ENCODE results near the gene SACM1L.
"Not testable (repeated sequence)": the region's sequence is repeated elsewhere in the genome, so short reads cannot be mapped to it uniquely, and the experiment has no call there.

SACM1L gene

GRCh38 chr3:45670436-45670835 is 18.8 kb upstream of the SACM1L start:
- DNase-seq = no peak

- DNase-seq = no peak
These were observed 18.2 kb upstream of the SACM1L start for GRCh38 chr3:45670991-45671390.

- DNase-seq = no peak
These were observed 15.9 kb upstream of the SACM1L start for GRCh38 chr3:45673273-45673672.

- DNase-seq = no peak
These were observed 12.7 kb upstream of the SACM1L start for GRCh38 chr3:45676325-45677032.

GRCh38 chr3:45677033-45677446 is 12.2 kb upstream of the SACM1L start:
- DNase-seq = no peak

GRCh38 chr3:45677841-45678240 is 11.4 kb upstream of the SACM1L start:
- DNase-seq = no peak

- no peak for DNase-seq
These were observed 9.4 kb upstream of the SACM1L start for GRCh38 chr3:45679805-45680204.

GRCh38 chr3:45681221-45681620 is 8.0 kb upstream of the SACM1L start:
- DNase-seq = no peak

- no peak for DNase-seq
These were observed 7.3 kb upstream of the SACM1L start for GRCh38 chr3:45681846-45682245.

- no peak for DNase-seq
These were observed 6.9 kb upstream of the SACM1L start for GRCh38 chr3:45682311-45682710.

- DNase-seq = no peak
These were observed 6.4 kb upstream of the SACM1L start for GRCh38 chr3:45682786-45683185.

- no peak for DNase-seq
These were observed 5.5 kb upstream of the SACM1L start for GRCh38 chr3:45683417-45684326.

- DNase-seq = no peak
These were observed 4.8 kb upstream of the SACM1L start for GRCh38 chr3:45684327-45684892.

- not testable (repeated sequence) for DNase-seq
These were observed 3.5 kb upstream of the SACM1L start for GRCh38 chr3:45685722-45686121.

- no peak for DNase-seq
These were observed 2.3 kb upstream of the SACM1L start for GRCh38 chr3:45686850-45687249.

- no peak for DNase-seq
These were observed 1.4 kb upstream of the SACM1L start for GRCh38 chr3:45687828-45688193.

- peak; percentile 46 to 78 for DNase-seq
These were observed 858 bp upstream of the SACM1L start for GRCh38 chr3:45688194-45688881.

- no peak for DNase-seq
These were observed 570 bp downstream of the SACM1L start for GRCh38 chr3:45689787-45690145.

GRCh38 chr3:45690336-45691035 is 1.3 kb downstream of the SACM1L start:
- DNase-seq = peak; percentile 54 to 87

- DNase-seq = no peak
These were observed 2.6 kb downstream of the SACM1L start for GRCh38 chr3:45691842-45692241.

GRCh38 chr3:45692866-45693265 is 3.7 kb downstream of the SACM1L start:
- DNase-seq = no peak

GRCh38 chr3:45693941-45694521 is 4.8 kb downstream of the SACM1L start:
- DNase-seq = peak in 1 of 2 experiments; percentile 18
